ENCODE data around the gene TULP4.

TULP4 gene

GRCh38 chr6:158356586-158357546 lies 44.6 kb downstream of the TULP4 start:
- TF ChIP-seq CTCF (IDR thresholded peaks at IDR 0.05; ENCODE audit: insufficient read depth, low read length, missing control alignments): no peak

GRCh38 chr6:158357570-158358216 lies 45.4 kb downstream of the TULP4 start:
- no peak for TF ChIP-seq CTCF (IDR thresholded peaks at IDR 0.05; ENCODE audit: insufficient read depth, low read length, missing control alignments)
- ChIA-PET CTCF (no interaction called here), POLR2A (no interaction called here)
- no peak for DNase-seq (ENCODE audit: low read depth, low spot score)
- H3K4me3 ChIP-seq (ENCODE audit: low read depth, low read length): no peak overlapping the region

More at GRCh38 chr6:158356586-158357546, 44.6 kb downstream of the TULP4 start:
- no peak for DNase-seq (ENCODE audit: low read depth, low spot score)
- H3K4me3 ChIP-seq (ENCODE audit: low read depth, low read length): no peak overlapping the region
- ChIA-PET POLR2A (interaction anchor here (0.7 kb wide), 1 partner anchor 838 kb away, joined by 3 read pairs; no protein-coding TSS in a partner anchor), CTCF (no interaction called here)

- no peak overlapping the region for H3K4me3 ChIP-seq (ENCODE audit: low read depth, low read length)
- CTCF ChIA-PET: interaction anchor here (0.8 kb wide), 1 partner anchor 138 kb away, joined by 3 read pairs; no protein-coding TSS in a partner anchor
- DNase-seq (ENCODE audit: low read depth, low spot score): no peak
- no peak for TF ChIP-seq CTCF (IDR thresholded peaks at IDR 0.05; ENCODE audit: insufficient read depth, low read length, missing control alignments)
- POLR2A ChIA-PET: no interaction called here
These were observed 46.3 kb downstream of the TULP4 start for GRCh38 chr6:158358450-158359077.

GRCh38 chr6:158361068-158361467 lies 48.8 kb downstream of the TULP4 start:
- no peak overlapping the region for H3K4me3 ChIP-seq (ENCODE audit: low read depth, low read length)
- ChIA-PET POLR2A (no interaction called here), CTCF (interaction anchor here (0.7 kb wide), 1 partner anchor 18 kb away, joined by 3 read pairs; no protein-coding TSS in a partner anchor)
- no peak for DNase-seq (ENCODE audit: low read depth, low spot score)
- TF ChIP-seq CTCF (IDR thresholded peaks at IDR 0.05; ENCODE audit: insufficient read depth, low read length, missing control alignments): no peak

GRCh38 chr6:158361961-158362669 lies 49.9 kb downstream of the TULP4 start:
- no peak for DNase-seq (ENCODE audit: low read depth, low spot score)
- POLR2A ChIA-PET: interaction anchor here (0.6 kb wide), 1 partner anchor 215 kb away, joined by 3 read pairs; no protein-coding TSS in a partner anchor
- CTCF ChIA-PET: interaction anchor here (0.7 kb wide), 1 partner anchor 17 kb away, joined by 3 read pairs; no protein-coding TSS in a partner anchor
- no peak overlapping the region for H3K4me3 ChIP-seq (ENCODE audit: low read depth, low read length)
- TF ChIP-seq CTCF (IDR thresholded peaks at IDR 0.05; ENCODE audit: insufficient read depth, low read length, missing control alignments): no peak

Measured in AG04449 (cell line).